Neural cell (in vitro differentiated cells): ENCODE data around the gene NREP. TPM values are rescaled to one million over a fixed set of nuclear protein-coding genes. Genes with fewer than 3 reads are reported as not detected.

Source experiments
- H2AFZ ChIP-seq: fragments of 200-600, 300-800 bp; sonication (generic), shearing (Covaris generic); 2 replicates; pipeline ENCODE4 v1.6.0; 2014; ENCODE audit warnings: low read depth, mild to moderate bottlenecking, antibody characterized with exemption, low read length, moderate library complexity
- H3F3A ChIP-seq: fragments of 200-600 bp; shearing (Covaris generic); 2 replicates; pipeline ENCODE4 v1.6.1; 2016; ENCODE audit warnings: mild to moderate bottlenecking, moderate library complexity, mixed read lengths, antibody characterized with exemption, low read length; ENCODE audit not compliant: insufficient read depth, poor library complexity, severe bottlenecking
- H3K27ac ChIP-seq: fragments of 200-600, 300-800 bp; sonication (generic), shearing (Covaris generic); 2 replicates; pipeline ENCODE4 v1.5.1; 2014; ENCODE audit warnings: mild to moderate bottlenecking, low read length, moderate library complexity
- H3K27me3 ChIP-seq: fragments of 300-800, 200-600 bp; sonication (generic), shearing (Covaris generic); 2 replicates; pipeline ENCODE4 v1.6.0; 2014; ENCODE audit warnings: mild to moderate bottlenecking, low read depth, low read length, moderate library complexity; ENCODE audit not compliant: insufficient read depth
- H3K36me3 ChIP-seq: fragments of 300-800, 200-600 bp; sonication (generic), shearing (Covaris generic); 2 replicates; pipeline ENCODE4 v1.5.1; 2014; ENCODE audit warnings: mild to moderate bottlenecking, antibody characterized with exemption, low read length, moderate library complexity; ENCODE audit not compliant: insufficient read depth
- H3K4me2 ChIP-seq: fragments of 300-800, 200-600 bp; sonication (generic), shearing (Covaris generic); 2 replicates; pipeline ENCODE4 v1.6.0; 2014; ENCODE audit warnings: mild to moderate bottlenecking, low read length
- H3K4me3 ChIP-seq: fragments of 300-800, 200-600 bp; sonication (generic), shearing (Covaris generic); 2 replicates; pipeline ENCODE4 v1.5.1; 2014; ENCODE audit warnings: mild to moderate bottlenecking, low read length, moderate library complexity
- H3K79me2 ChIP-seq: fragments of 200-600 bp; shearing (Covaris generic); replicated peaks from 2 replicates; pipeline ENCODE4 v1.6.0; 2014; ENCODE audit warnings: mild to moderate bottlenecking, low read length, moderate library complexity; ENCODE audit not compliant: insufficient read depth
- H3K9ac ChIP-seq: fragments of 300-800, 200-600 bp; sonication (generic), shearing (Covaris generic); 2 replicates; pipeline ENCODE4 v1.6.1; 2016; ENCODE audit warnings: mild to moderate bottlenecking, low read length, mixed read lengths
- H3K9me2 ChIP-seq: fragments of 200-600 bp; shearing (Covaris generic); 2 replicates; pipeline ENCODE4 v1.6.1; 2016; ENCODE audit warnings: mild to moderate bottlenecking, low read length, mixed read lengths; ENCODE audit not compliant: insufficient read depth
- H3K9me3 ChIP-seq: fragments of 200-600, 300-800 bp; sonication (generic), shearing (Covaris generic); 2 replicates; pipeline ENCODE4 v1.6.1; 2016; ENCODE audit warnings: mild to moderate bottlenecking, mixed run types, low read length, moderate library complexity, mixed read lengths
- H4K20me1 ChIP-seq: fragments of 200-600 bp; shearing (Covaris generic); 2 replicates; pipeline ENCODE4 v1.6.1; 2016; ENCODE audit warnings: mild to moderate bottlenecking, mixed run types; ENCODE audit not compliant: insufficient read depth
- EP300 ChIP-seq: fragments of 450-650 bp; conservative IDR thresholded peaks from 2 replicates; pipeline ENCODE4 v1.6.1; 2014; ENCODE audit warnings: antibody characterized with exemption, mild to moderate bottlenecking, moderate library complexity; ENCODE audit not compliant: poor library complexity, severe bottlenecking
- EZH2 ChIP-seq: fragments of 200-600, 300-800 bp; shearing (Covaris generic), sonication (generic); IDR thresholded peaks from 2 replicates; pipeline ENCODE4 v1.6.1; 2014; ENCODE audit warnings: antibody characterized with exemption, low read length, borderline replicate concordance, mild to moderate bottlenecking; ENCODE audit not compliant: insufficient read depth, poor library complexity, severe bottlenecking
- MXI1 ChIP-seq: fragments of 450-650 bp; conservative IDR thresholded peaks from 2 replicates; pipeline ENCODE4 v1.6.1; 2014; ENCODE audit warnings: antibody characterized with exemption, mild to moderate bottlenecking; ENCODE audit not compliant: poor library complexity, severe bottlenecking
- POLR2AphosphoS5 ChIP-seq: IDR thresholded peaks from 2 replicates; pipeline ENCODE4 v1.6.1; 2012
- RAD21 ChIP-seq: fragments of 450-650 bp; conservative IDR thresholded peaks from 2 replicates; pipeline ENCODE4 v1.6.1; 2014; ENCODE audit warnings: antibody characterized with exemption, mild to moderate bottlenecking, moderate library complexity
- SMC3 ChIP-seq: fragments of 450-650 bp; conservative IDR thresholded peaks from 2 replicates; pipeline ENCODE4 v1.6.1; 2014; ENCODE audit warnings: antibody characterized with exemption, mild to moderate bottlenecking, moderate library complexity; ENCODE audit not compliant: poor library complexity
- TAF1 ChIP-seq: IDR thresholded peaks from 2 replicates; pipeline ENCODE4 v1.6.1; 2012; ENCODE audit warnings: low read depth
- polyA plus RNA-seq: library from polyadenylated mRNA; depleted of rRNA; stranded (reverse); fragments of >200 nt; gene quantifications from 2 replicates; pipeline ENCODE4 v1.2.3, GENCODE V29; 2014
- TF ChIP-seq, protein P1 (sequence below): fragments of 450-650 bp; IDR thresholded peaks from 2 replicates; pipeline ENCODE4 v1.5.1; 2014; ENCODE audit warnings: antibody characterized with exemption, mild to moderate bottlenecking, moderate library complexity; ENCODE audit not compliant: poor library complexity, severe bottlenecking
- TF ChIP-seq, protein P2 (sequence below): IDR thresholded peaks from 2 replicates; pipeline ENCODE4 v1.6.1; 2012; ENCODE audit warnings: borderline replicate concordance

The NREP gene
- polyA plus RNA-seq, 1 donor from 2014 or later: 3,807 TPM

DNA sequence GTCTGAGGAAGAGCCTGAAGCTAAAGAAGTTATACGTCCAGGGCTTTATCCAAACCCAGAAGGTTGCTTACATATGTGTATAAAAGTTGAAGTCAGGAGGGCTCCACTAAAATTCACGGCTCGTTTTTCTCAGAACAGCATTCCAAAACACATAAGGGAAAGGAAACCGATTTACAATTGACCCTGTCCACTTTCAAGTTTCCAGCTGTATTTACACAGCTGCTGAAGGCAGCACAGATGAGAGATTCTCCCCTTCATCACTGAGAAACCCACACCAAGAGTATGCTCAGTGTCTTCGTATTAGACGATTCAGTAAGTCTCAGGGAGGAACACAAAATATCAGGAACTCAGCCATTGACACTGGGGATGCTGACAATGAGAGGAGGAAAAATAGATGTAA lies 5.9 kb upstream of the NREP start:
- TF ChIP-seq MXI1 (no peak), TAF1 (no peak)
- no peaks in the 10 kb centered on the region for H3K27me3 ChIP-seq
- H4K20me1 ChIP-seq: no peaks in the 10 kb centered on the region
- no peak overlapping the region for H3K4me2 ChIP-seq
- H3K9me2 ChIP-seq: no peaks in the 10 kb centered on the region
- H3K27ac ChIP-seq: no peak overlapping the region
- H3K36me3 ChIP-seq: no peaks in the 10 kb centered on the region
- H2AFZ ChIP-seq: no peak overlapping the region
- no peaks in the 10 kb centered on the region for H3K79me2 ChIP-seq
- H3K4me3 ChIP-seq: no peak overlapping the region
- no peaks in the 10 kb centered on the region for H3F3A ChIP-seq
- no peak overlapping the region for H3K9ac ChIP-seq
- no peaks in the 10 kb centered on the region for H3K9me3 ChIP-seq

DNA sequence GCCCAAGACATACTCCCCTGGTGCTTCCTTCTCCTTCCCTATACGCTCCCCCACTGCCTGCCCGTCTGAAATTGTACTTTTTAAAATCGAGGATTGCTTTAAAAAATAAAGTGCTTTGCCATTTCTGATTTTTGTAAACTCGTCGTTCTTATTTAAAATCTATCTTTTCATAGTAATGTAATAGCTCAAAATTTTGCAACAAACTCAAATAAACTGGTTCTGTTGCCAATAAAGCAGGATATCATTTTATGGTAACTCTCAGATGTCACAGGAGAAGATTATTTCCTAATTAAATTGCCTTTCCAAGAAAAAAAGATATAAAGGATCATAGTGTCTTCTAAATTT lies 1.3 kb upstream of the NREP start:
- H3F3A ChIP-seq: peaks cover 3% of the 10 kb centered on the region
- H3K4me2 ChIP-seq: peak overlapping the region; percentile 96
- H3K36me3 ChIP-seq: peaks cover 6% of the 10 kb centered on the region
- H3K9me3 ChIP-seq: no peaks in the 10 kb centered on the region
- peak overlapping the region; percentile 73 for H2AFZ ChIP-seq
- no peaks in the 10 kb centered on the region for H3K27me3 ChIP-seq
- H3K27ac ChIP-seq: peak overlapping the region; percentile 99
- H3K4me3 ChIP-seq: peak overlapping the region; percentile 72
- H4K20me1 ChIP-seq: no peaks in the 10 kb centered on the region
- H3K9ac ChIP-seq: peak overlapping the region; percentile 94
- H3K9me2 ChIP-seq: no peaks in the 10 kb centered on the region
- peaks cover 35% of the 10 kb centered on the region for H3K79me2 ChIP-seq
- TF ChIP-seq MXI1 (no peak), EP300 (no peak)
- TF ChIP-seq, protein P1, sequence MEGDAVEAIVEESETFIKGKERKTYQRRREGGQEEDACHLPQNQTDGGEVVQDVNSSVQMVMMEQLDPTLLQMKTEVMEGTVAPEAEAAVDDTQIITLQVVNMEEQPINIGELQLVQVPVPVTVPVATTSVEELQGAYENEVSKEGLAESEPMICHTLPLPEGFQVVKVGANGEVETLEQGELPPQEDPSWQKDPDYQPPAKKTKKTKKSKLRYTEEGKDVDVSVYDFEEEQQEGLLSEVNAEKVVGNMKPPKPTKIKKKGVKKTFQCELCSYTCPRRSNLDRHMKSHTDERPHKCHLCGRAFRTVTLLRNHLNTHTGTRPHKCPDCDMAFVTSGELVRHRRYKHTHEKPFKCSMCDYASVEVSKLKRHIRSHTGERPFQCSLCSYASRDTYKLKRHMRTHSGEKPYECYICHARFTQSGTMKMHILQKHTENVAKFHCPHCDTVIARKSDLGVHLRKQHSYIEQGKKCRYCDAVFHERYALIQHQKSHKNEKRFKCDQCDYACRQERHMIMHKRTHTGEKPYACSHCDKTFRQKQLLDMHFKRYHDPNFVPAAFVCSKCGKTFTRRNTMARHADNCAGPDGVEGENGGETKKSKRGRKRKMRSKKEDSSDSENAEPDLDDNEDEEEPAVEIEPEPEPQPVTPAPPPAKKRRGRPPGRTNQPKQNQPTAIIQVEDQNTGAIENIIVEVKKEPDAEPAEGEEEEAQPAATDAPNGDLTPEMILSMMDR: no peak

DNA sequence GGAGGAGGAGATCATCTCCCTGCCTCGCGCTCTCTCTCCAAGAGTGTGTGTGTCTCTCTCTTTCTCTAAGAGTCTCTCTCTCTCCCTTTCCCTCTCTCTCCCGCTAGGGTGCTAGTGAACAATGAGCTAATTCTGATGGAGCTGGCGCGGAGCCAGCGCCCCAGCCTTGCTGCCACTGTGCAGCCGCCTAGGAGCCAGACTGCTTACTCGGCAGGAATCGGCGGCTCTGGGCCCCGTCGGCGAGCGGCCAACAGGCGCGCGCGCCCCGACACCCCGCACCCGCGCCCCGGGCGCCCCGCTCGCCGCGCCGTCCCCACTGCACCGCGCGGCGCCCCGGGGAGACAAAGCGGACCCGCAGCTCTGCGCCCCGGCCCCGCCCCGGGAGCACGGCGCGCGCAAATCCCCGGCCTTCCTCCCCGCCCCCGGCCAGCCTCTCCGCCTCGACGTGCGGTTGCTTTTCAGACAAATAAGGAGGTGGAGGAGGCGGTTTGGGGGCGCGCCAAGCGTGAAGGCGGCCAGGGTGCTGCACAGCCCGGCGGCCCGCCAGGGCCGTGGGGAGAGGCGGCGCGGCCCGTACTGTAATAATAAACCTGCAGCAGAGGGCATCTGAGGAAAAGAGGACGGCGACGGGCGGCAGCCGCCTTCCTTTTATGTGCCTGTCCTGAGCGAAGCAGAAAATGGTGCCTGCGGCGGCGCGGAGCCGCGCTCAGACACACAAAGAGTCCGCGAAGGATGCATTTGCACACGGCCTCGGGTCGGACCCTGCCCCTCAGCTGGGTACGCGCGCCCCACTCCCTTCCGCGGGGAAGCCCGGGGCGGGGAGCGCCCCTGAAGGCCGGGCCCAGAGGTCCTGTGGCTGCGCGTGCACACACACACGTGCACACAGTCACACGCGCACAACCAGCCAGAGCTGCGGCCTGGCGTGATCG lies 625 bp upstream of the NREP start:
- H3K9ac ChIP-seq: peak overlapping the region; percentile 94
- H4K20me1 ChIP-seq: no peaks in the 10 kb centered on the region
- H3F3A ChIP-seq: peaks cover 3% of the 10 kb centered on the region
- H3K36me3 ChIP-seq: peaks cover 6% of the 10 kb centered on the region
- H3K79me2 ChIP-seq: peaks cover 42% of the 10 kb centered on the region
- H3K27ac ChIP-seq: peak overlapping the region; percentile 99
- no peaks in the 10 kb centered on the region for H3K9me2 ChIP-seq
- no peaks in the 10 kb centered on the region for H3K9me3 ChIP-seq
- TF ChIP-seq EZH2: no peak
- peak; percentile 74 for TF ChIP-seq EP300
- TF ChIP-seq RAD21: peak; percentile 46
- peak; percentile 86 for TF ChIP-seq MXI1
- TF ChIP-seq, protein P2, sequence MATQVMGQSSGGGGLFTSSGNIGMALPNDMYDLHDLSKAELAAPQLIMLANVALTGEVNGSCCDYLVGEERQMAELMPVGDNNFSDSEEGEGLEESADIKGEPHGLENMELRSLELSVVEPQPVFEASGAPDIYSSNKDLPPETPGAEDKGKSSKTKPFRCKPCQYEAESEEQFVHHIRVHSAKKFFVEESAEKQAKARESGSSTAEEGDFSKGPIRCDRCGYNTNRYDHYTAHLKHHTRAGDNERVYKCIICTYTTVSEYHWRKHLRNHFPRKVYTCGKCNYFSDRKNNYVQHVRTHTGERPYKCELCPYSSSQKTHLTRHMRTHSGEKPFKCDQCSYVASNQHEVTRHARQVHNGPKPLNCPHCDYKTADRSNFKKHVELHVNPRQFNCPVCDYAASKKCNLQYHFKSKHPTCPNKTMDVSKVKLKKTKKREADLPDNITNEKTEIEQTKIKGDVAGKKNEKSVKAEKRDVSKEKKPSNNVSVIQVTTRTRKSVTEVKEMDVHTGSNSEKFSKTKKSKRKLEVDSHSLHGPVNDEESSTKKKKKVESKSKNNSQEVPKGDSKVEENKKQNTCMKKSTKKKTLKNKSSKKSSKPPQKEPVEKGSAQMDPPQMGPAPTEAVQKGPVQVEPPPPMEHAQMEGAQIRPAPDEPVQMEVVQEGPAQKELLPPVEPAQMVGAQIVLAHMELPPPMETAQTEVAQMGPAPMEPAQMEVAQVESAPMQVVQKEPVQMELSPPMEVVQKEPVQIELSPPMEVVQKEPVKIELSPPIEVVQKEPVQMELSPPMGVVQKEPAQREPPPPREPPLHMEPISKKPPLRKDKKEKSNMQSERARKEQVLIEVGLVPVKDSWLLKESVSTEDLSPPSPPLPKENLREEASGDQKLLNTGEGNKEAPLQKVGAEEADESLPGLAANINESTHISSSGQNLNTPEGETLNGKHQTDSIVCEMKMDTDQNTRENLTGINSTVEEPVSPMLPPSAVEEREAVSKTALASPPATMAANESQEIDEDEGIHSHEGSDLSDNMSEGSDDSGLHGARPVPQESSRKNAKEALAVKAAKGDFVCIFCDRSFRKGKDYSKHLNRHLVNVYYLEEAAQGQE: peak; percentile 92
- TF ChIP-seq POLR2AphosphoS5: peak; percentile 95
- peak; percentile 97 for TF ChIP-seq TAF1
- TF ChIP-seq, protein P1: peak; percentile 66
- peak; percentile 47 for TF ChIP-seq SMC3
- no peaks in the 10 kb centered on the region for H3K27me3 ChIP-seq
- H3K4me2 ChIP-seq: peak overlapping the region; percentile 96
- H2AFZ ChIP-seq: peak overlapping the region; percentile 73
- H3K4me3 ChIP-seq: peak overlapping the region; percentile 72
